ENCODE measurements around the gene CACUL1.
"Not testable (repeated sequence)": the region's sequence is repeated elsewhere in the genome, so short reads cannot be mapped to it uniquely, and the experiment has no call there.

CACUL1 gene

GRCh38 chr10:118645294-118645693 lies 109.5 kb downstream of the CACUL1 start:
- H3K4me3 ChIP-seq (ENCODE audit: low read depth, low read length): not testable (repeated sequence)

GRCh38 chr10:118642228-118642627 lies 112.5 kb downstream of the CACUL1 start:
- no peak overlapping the region for H3K4me3 ChIP-seq (ENCODE audit: low read depth, low read length)

- H3K4me3 ChIP-seq (ENCODE audit: low read depth, low read length): no peak overlapping the region
Observed at GRCh38 chr10:118638680-118639079, 116.1 kb downstream of the CACUL1 start.

GRCh38 chr10:118635674-118636402 lies 118.9 kb downstream of the CACUL1 start:
- H3K4me3 ChIP-seq (ENCODE audit: low read depth, low read length): no peak overlapping the region

- no peak overlapping the region for H3K4me3 ChIP-seq (ENCODE audit: low read depth, low read length)
Observed at GRCh38 chr10:118633786-118634185, 121.0 kb downstream of the CACUL1 start.

- no peak overlapping the region for H3K4me3 ChIP-seq (ENCODE audit: low read depth, low read length)
Observed at GRCh38 chr10:118629211-118629610, 125.6 kb downstream of the CACUL1 start.

GRCh38 chr10:118628397-118628796 lies 126.4 kb downstream of the CACUL1 start:
- no peak overlapping the region for H3K4me3 ChIP-seq (ENCODE audit: low read depth, low read length)

- H3K4me3 ChIP-seq (ENCODE audit: low read depth, low read length): no peak overlapping the region
Observed at GRCh38 chr10:118626953-118627352, 127.8 kb downstream of the CACUL1 start.

Data from iPS-11a (cell line).